Endodermal cell (in vitro differentiated cells): Measurements from ENCODE around the gene CACFD1. TPM values are rescaled to one million over a fixed set of nuclear protein-coding genes. Genes with fewer than 3 reads are reported as not detected.

Experiments
- DNase-seq: peaks from one replicate; pipeline ENCODE4 v3.0.0-alpha.2; 2017
- H3K27ac ChIP-seq: 2 replicates; pipeline ENCODE4 v1.5.1; 2013; ENCODE audit warnings: mild to moderate bottlenecking, low read depth, low read length, moderate library complexity
- H3K27me3 ChIP-seq: 2 replicates; pipeline ENCODE4 v1.6.1; 2013; ENCODE audit warnings: mild to moderate bottlenecking, low read length, moderate library complexity; ENCODE audit not compliant: insufficient read depth, control insufficient read depth, poor library complexity, severe bottlenecking
- H3K36me3 ChIP-seq: 2 replicates; pipeline ENCODE4 v1.7.0; 2013; ENCODE audit warnings: mild to moderate bottlenecking, low read length, moderate library complexity; ENCODE audit not compliant: control insufficient read depth, insufficient read depth
- H3K4me1 ChIP-seq: one replicate; pipeline ENCODE4 v1.7.0; 2013; ENCODE audit warnings: low read length; ENCODE audit not compliant: control insufficient read depth, insufficient read depth
- H3K4me3 ChIP-seq: 2 replicates; pipeline ENCODE4 v1.5.1; 2013; ENCODE audit warnings: mild to moderate bottlenecking, low read length, moderate library complexity
- H3K9ac ChIP-seq: 2 replicates; pipeline ENCODE4 v1.6.1; 2013; ENCODE audit warnings: mild to moderate bottlenecking, low read length, moderate library complexity; ENCODE audit not compliant: poor library complexity, severe bottlenecking; ENCODE audit errors: extremely low read depth
- H3K9me3 ChIP-seq: 2 replicates; pipeline ENCODE4 v1.6.1; 2013; ENCODE audit warnings: mild to moderate bottlenecking, low read length, moderate library complexity; ENCODE audit not compliant: control insufficient read depth
- H3K27ac Mint-ChIP-seq: 2 replicates; pipeline ENCODE4 v1.8.0; 2020; ENCODE audit warnings: mixed read lengths
- H3K27me3 Mint-ChIP-seq: 2 replicates; pipeline ENCODE4 v1.8.0; 2021; ENCODE audit warnings: mild to moderate bottlenecking, mixed read lengths; ENCODE audit not compliant: insufficient read depth
- H3K36me3 Mint-ChIP-seq: 2 replicates; pipeline ENCODE4 v1.8.0; 2020; ENCODE audit warnings: low read depth, mixed read lengths
- H3K4me1 Mint-ChIP-seq: 2 replicates; pipeline ENCODE4 v1.8.0; 2020; ENCODE audit warnings: mixed read lengths
- H3K4me3 Mint-ChIP-seq: 2 replicates; pipeline ENCODE4 v1.8.0; 2020; ENCODE audit warnings: mild to moderate bottlenecking, moderate library complexity, mixed read lengths
- H3K9me3 Mint-ChIP-seq: 2 replicates; pipeline ENCODE4 v1.8.0; 2020; ENCODE audit warnings: mild to moderate bottlenecking, mixed read lengths
- WGBS, 2 experiments: methylation state at CpG; one replicate each; pipeline versions ENCODE4 v1.1.5 to v1.1.7; 2013; ENCODE audit warnings: missing lambda C conversion rate in 2 of 2, mixed read lengths in 1 of 2; ENCODE audit not compliant: insufficient coverage in 1 of 2, insufficient read length in 1 of 2; 5-methylcytosine and 5-hydroxymethylcytosine counted together
- total RNA-seq, 2 donors: library from RNA; stranded (reverse); fragmentation: NEBNext Ultra II Directional in 1 of 2; extraction: Animal tissue kit (Norgen Biotek cat#: 25700) in 1 of 2; gene quantifications; 2 replicates in 1 of 2; 3 replicates in 1 of 2; pipeline ENCODE4 v1.2.1, GENCODE V29; 2021
- TF ChIP-seq, protein P1 (sequence below): fragments of 200-600 bp; sonication (generic); conservative IDR thresholded peaks from 2 replicates; pipeline ENCODE4 v1.5.0; 2021; ENCODE audit warnings: antibody characterized with exemption, mild to moderate bottlenecking

CACFD1 gene
- total RNA-seq, 2 donors from 2014 or later, result 30.6 to 35.0 TPM

DNA sequence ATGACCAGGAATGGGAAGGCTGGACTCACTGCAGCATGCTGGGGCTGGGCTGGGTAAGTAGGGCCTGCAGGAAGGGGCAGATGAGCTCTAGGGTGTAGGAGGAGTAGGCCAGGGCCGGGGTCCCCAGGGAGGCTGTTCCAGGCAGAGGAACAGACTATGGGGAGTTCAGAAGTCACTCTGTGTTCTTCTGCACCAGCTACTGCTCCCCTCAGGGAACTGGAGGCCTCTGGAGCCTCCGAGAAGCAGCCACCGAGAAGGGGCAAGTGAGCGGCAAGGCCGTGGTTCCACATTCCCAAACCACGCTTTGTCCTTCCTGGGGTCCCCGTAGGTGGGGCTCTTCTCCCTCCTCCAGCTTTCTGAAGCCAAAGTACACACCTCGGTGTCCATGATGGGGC lies 27.6 kb downstream of the CACFD1 start:
- Mint-ChIP-seq H3K27me3 (peaks cover 10% of the 10 kb centered on the region), H3K4me3 (no peak overlapping the region), H3K27ac (no peak overlapping the region), H3K9me3 (no peaks in the 10 kb centered on the region), H3K4me1 (no peaks in the 10 kb centered on the region), H3K36me3 (no peaks in the 10 kb centered on the region)
- no peaks in the 10 kb centered on the region for H3K9me3 ChIP-seq
- peaks cover 6% of the 10 kb centered on the region for H3K27me3 ChIP-seq
- TF ChIP-seq, protein P1, sequence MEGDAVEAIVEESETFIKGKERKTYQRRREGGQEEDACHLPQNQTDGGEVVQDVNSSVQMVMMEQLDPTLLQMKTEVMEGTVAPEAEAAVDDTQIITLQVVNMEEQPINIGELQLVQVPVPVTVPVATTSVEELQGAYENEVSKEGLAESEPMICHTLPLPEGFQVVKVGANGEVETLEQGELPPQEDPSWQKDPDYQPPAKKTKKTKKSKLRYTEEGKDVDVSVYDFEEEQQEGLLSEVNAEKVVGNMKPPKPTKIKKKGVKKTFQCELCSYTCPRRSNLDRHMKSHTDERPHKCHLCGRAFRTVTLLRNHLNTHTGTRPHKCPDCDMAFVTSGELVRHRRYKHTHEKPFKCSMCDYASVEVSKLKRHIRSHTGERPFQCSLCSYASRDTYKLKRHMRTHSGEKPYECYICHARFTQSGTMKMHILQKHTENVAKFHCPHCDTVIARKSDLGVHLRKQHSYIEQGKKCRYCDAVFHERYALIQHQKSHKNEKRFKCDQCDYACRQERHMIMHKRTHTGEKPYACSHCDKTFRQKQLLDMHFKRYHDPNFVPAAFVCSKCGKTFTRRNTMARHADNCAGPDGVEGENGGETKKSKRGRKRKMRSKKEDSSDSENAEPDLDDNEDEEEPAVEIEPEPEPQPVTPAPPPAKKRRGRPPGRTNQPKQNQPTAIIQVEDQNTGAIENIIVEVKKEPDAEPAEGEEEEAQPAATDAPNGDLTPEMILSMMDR, result no peak
- no peaks in the 10 kb centered on the region for H3K4me1 ChIP-seq
- no peaks in the 10 kb centered on the region for H3K36me3 ChIP-seq
- H3K27ac ChIP-seq, result no peak overlapping the region
- 92 to 96% methylated on average over 8 of the region's 8 CpGs for WGBS, 2 experiments
- H3K4me3 ChIP-seq, result no peak overlapping the region
- no peak overlapping the region for H3K9ac ChIP-seq
- DNase-seq, result no peak

DNA sequence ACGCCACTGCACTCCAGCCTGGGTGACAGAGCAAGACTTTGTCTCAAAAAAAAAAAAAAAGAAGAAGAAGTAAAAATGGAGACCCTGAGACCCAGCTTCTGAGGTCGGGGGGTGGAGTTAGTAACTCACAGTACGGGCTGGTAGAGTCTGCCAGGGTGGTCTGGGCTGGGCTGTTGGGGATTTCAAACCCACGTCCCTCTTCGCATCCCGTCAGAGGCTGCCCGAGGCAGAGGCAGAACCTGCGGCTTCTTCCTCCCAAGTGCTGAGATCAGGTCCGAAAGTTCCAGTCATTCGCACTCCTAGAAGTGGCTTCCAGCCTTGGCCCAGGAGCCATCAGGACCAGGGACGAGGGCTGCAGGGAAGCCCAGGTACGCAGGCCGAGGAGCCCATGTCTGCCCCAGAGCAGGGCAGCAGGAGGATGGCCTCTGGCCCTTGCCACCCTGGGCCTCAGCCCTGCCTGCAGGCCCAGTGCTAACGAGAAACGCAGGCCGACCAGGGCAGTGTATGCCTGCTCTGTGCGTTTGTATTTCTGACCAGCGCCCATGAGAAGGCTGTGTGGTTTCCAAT lies 29.0 kb downstream of the CACFD1 start:
- H3K27me3 ChIP-seq, result no peaks in the 10 kb centered on the region
- Mint-ChIP-seq H3K4me3 (no peak overlapping the region), H3K9me3 (no peaks in the 10 kb centered on the region), H3K36me3 (no peaks in the 10 kb centered on the region), H3K4me1 (no peaks in the 10 kb centered on the region), H3K27ac (no peak overlapping the region), H3K27me3 (peaks cover 2% of the 10 kb centered on the region)
- no peak overlapping the region for H3K9ac ChIP-seq
- H3K27ac ChIP-seq, result no peak overlapping the region
- H3K4me3 ChIP-seq, result no peak overlapping the region
- no peaks in the 10 kb centered on the region for H3K4me1 ChIP-seq
- no peak for DNase-seq
- 89 to 90% methylated on average over 11 to 18 of the region's 18 CpGs for WGBS, 2 experiments
- TF ChIP-seq, protein P1, result no peak
- no peaks in the 10 kb centered on the region for H3K36me3 ChIP-seq
- no peaks in the 10 kb centered on the region for H3K9me3 ChIP-seq

DNA sequence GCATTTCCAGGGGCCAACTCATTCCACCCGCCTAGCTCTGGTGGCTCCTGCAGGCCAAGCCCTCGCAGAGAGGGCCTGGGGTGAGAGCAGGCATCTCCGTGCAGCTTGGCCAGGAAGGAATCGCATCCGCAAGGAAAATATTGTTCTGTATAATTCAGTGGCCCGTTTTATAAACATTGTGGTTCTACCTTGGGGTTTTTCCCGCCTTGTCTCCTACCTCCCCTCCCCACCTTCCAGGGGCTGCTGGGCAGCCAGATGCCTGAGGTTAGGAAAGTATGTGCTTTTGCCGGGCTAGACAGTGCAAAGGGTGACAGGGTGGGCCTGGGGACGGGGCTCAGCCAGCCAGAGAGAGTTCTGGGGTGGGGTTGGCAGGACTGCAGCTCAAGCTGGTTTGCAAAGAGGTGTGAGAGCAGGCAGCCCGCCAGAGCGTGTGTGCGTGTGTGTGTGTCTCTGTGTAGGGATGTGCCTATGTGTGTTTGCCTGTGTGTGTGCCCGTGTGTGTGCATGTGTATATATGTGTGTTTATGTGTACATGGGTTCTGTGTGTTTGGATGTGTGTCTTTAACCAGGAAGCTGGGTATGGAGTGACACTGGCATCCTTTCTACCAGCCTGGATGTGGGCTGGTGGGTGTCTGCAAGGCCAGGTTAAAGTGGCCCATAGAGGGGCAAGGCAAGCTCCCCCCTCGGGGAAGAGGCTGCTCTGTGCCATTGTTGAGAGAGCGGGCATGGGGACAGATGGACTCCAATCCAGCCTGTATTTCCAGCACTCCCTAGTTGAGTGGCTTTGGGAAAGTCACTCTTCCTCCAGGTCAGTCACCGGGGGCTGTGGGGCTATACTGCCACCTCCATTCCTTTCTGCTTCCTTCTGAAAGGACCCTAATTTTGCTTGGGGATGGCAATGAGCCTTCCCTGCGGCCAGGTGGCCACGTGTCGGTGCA lies 29.7 kb downstream of the CACFD1 start:
- no peak overlapping the region for H3K9ac ChIP-seq
- H3K27ac Mint-ChIP-seq, result no peak overlapping the region
- H3K27ac ChIP-seq, result no peak overlapping the region
- H3K4me1 ChIP-seq, result no peaks in the 10 kb centered on the region
- TF ChIP-seq, protein P1, result no peak
- H3K4me3 ChIP-seq, result no peak overlapping the region
- H3K36me3 ChIP-seq, result no peaks in the 10 kb centered on the region
- H3K9me3 Mint-ChIP-seq, result no peaks in the 10 kb centered on the region
- H3K27me3 ChIP-seq, result no peaks in the 10 kb centered on the region
- DNase-seq, result no peak
- no peaks in the 10 kb centered on the region for H3K9me3 ChIP-seq
- 90 to 91% methylated on average over 12 to 19 of the region's 19 CpGs for WGBS, 2 experiments
- no peaks in the 10 kb centered on the region for H3K27me3 Mint-ChIP-seq
- H3K4me1 Mint-ChIP-seq, result no peaks in the 10 kb centered on the region
- no peak overlapping the region for H3K4me3 Mint-ChIP-seq
- no peaks in the 10 kb centered on the region for H3K36me3 Mint-ChIP-seq
